GM23338 (cell line): ENCODE data around the gene SELENOT. TPM values are rescaled to one million over a fixed set of nuclear protein-coding genes. Genes with fewer than 3 reads are reported as not detected.

Source experiments
- ATAC-seq: fragments of 200-7000 bp; cut with Tn5 transposase; 3 replicates; pipeline ENCODE4 v1.9.1; 2020
- DNase-seq: peaks from one replicate; pipeline ENCODE4 v3.0.0-alpha.2; 2015; ENCODE audit warnings: low spot score
- H2AFZ ChIP-seq: fragments of 200-600 bp; sonication (generic); 2 replicates; pipeline ENCODE4 v1.8.0; 2016; ENCODE audit warnings: antibody characterized with exemption, mild to moderate bottlenecking, moderate library complexity
- H3F3A ChIP-seq: fragments of 200-600 bp; sonication (generic); replicated peaks from 2 replicates; pipeline ENCODE4 v1.8.0; 2017; ENCODE audit warnings: antibody characterized with exemption, mixed run types, low read depth
- H3K27ac ChIP-seq: fragments of 200-600 bp; sonication (generic); 2 replicates; pipeline ENCODE4 v1.6.1; 2016; ENCODE audit warnings: low read depth
- H3K27me3 ChIP-seq: fragments of 200-600 bp; sonication (generic); 2 replicates; pipeline ENCODE4 v1.8.0; 2016; ENCODE audit warnings: mild to moderate bottlenecking, mixed run types, moderate library complexity; ENCODE audit not compliant: insufficient read depth
- H3K36me3 ChIP-seq: fragments of 200-600 bp; sonication (generic); 2 replicates; pipeline ENCODE4 v1.8.0; 2016; ENCODE audit warnings: mild to moderate bottlenecking; ENCODE audit not compliant: insufficient read depth
- H3K4me1 ChIP-seq: fragments of 200-600 bp; sonication (generic); 2 replicates; pipeline ENCODE4 v1.8.0; 2016; ENCODE audit warnings: mild to moderate bottlenecking, moderate library complexity; ENCODE audit not compliant: insufficient read depth
- H3K4me2 ChIP-seq: fragments of 200-600 bp; sonication (generic); 2 replicates; pipeline ENCODE4 v1.7.1; 2017; ENCODE audit warnings: mixed run types
- H3K4me3 ChIP-seq: fragments of 200-600 bp; sonication (generic); 2 replicates; pipeline ENCODE4 v1.6.1; 2016; ENCODE audit warnings: mixed run types
- H3K79me2 ChIP-seq: fragments of 200-600 bp; sonication (generic); replicated peaks from 2 replicates; pipeline ENCODE4 v1.8.0; 2017; ENCODE audit warnings: mild to moderate bottlenecking; ENCODE audit not compliant: insufficient read depth
- H3K9me2 ChIP-seq: fragments of 200-600 bp; sonication (generic); 2 replicates; pipeline ENCODE4 v1.8.0; 2017; ENCODE audit not compliant: insufficient read depth
- H4K20me1 ChIP-seq: fragments of 200-600 bp; sonication (generic); replicated peaks from 2 replicates; pipeline ENCODE4 v1.8.0; 2017; ENCODE audit warnings: mild to moderate bottlenecking; ENCODE audit not compliant: insufficient read depth
- H3K27ac Mint-ChIP-seq: 2 replicates; pipeline ENCODE4 v1.8.0; 2020; ENCODE audit warnings: inconsistent platforms, mild to moderate bottlenecking, moderate library complexity, mixed read lengths
- H3K27me3 Mint-ChIP-seq: 3 replicates; pipeline ENCODE4 v1.8.0; 2022; ENCODE audit warnings: low read depth, mild to moderate bottlenecking, moderate library complexity, mixed read lengths, inconsistent platforms; ENCODE audit not compliant: insufficient read depth, poor library complexity
- H3K36me3 Mint-ChIP-seq: 3 replicates; pipeline ENCODE4 v1.8.0; 2021; ENCODE audit warnings: low read depth, mild to moderate bottlenecking, inconsistent platforms, moderate library complexity, mixed read lengths
- H3K4me1 Mint-ChIP-seq: 3 replicates; pipeline ENCODE4 v1.8.0; 2020; ENCODE audit warnings: mild to moderate bottlenecking, inconsistent platforms, mixed read lengths
- H3K4me3 Mint-ChIP-seq: 3 replicates; pipeline ENCODE4 v1.8.0; 2021; ENCODE audit warnings: moderate library complexity, mild to moderate bottlenecking, inconsistent platforms, mixed read lengths
- H3K9me3 Mint-ChIP-seq: 3 replicates; pipeline ENCODE4 v1.8.0; 2020; ENCODE audit warnings: moderate library complexity, mild to moderate bottlenecking, inconsistent platforms, mixed read lengths
- CREB1 ChIP-seq: fragments of 250-450 bp; sonication (Bioruptor Pico); IDR thresholded peaks from 2 replicates; pipeline ENCODE4 v1.5.0; 2020; ENCODE audit warnings: low read depth, mild to moderate bottlenecking, moderate library complexity
- ETS1 ChIP-seq: IDR thresholded peaks from 2 replicates; pipeline ENCODE4 v1.6.1; 2016; ENCODE audit warnings: antibody characterized with exemption
- EZH2 ChIP-seq: fragments of 200-600 bp; sonication (generic); IDR thresholded peaks from one replicate; pipeline ENCODE4 v1.8.0; 2017; ENCODE audit warnings: antibody characterized with exemption, mild to moderate bottlenecking, low read depth; ENCODE audit not compliant: unreplicated experiment
- EZH2phosphoT487 ChIP-seq: fragments of 200-600 bp; sonication (generic); IDR thresholded peaks from one replicate; pipeline ENCODE4 v1.8.1; 2018; ENCODE audit warnings: antibody characterized with exemption; ENCODE audit not compliant: unreplicated experiment
- NANOG ChIP-seq: IDR thresholded peaks from 2 replicates; pipeline ENCODE4 v1.6.1; 2016; ENCODE audit warnings: antibody characterized with exemption, borderline replicate concordance
- POLR2AphosphoS5 ChIP-seq: IDR thresholded peaks from 2 replicates; pipeline ENCODE4 v1.6.1; 2016; ENCODE audit warnings: antibody characterized with exemption, low read depth
- REST ChIP-seq: IDR thresholded peaks from one replicate; pipeline ENCODE4 v1.6.1; 2018; ENCODE audit warnings: antibody characterized with exemption; ENCODE audit not compliant: unreplicated experiment
- STAT1 ChIP-seq: IDR thresholded peaks from one replicate; pipeline ENCODE4 v1.6.1; 2016; ENCODE audit warnings: antibody characterized with exemption; ENCODE audit not compliant: unreplicated experiment
- ZNF114 ChIP-seq: fragments of 250-450 bp; sonication (Bioruptor Pico); IDR thresholded peaks from 2 replicates; pipeline ENCODE4 v1.5.0; 2020; ENCODE audit warnings: mild to moderate bottlenecking, moderate library complexity
- ZNF331 ChIP-seq: fragments of 250-450 bp; sonication (Bioruptor Pico); IDR thresholded peaks from 2 replicates; pipeline ENCODE4 v1.5.0; 2020; ENCODE audit warnings: low read depth, mild to moderate bottlenecking, moderate library complexity
- ZNF462 ChIP-seq: fragments of 250-450 bp; sonication (Bioruptor Pico); IDR thresholded peaks from 2 replicates; pipeline ENCODE4 v1.5.0; 2020; ENCODE audit warnings: mild to moderate bottlenecking, moderate library complexity
- polyA plus RNA-seq: library from polyadenylated mRNA; unstranded; fragments of >200 nt; fragmentation: Nextera tagmentation; extraction: Ambion mirVana; gene quantifications from 2 replicates; pipeline ENCODE4 v1.2.1, GENCODE V29; 2016
- total RNA-seq: library from RNA; depleted of rRNA; stranded (reverse); fragments of >200 nt; shearing (Covaris generic); gene quantifications from 2 replicates; pipeline ENCODE4 v1.2.3, GENCODE V29; 2014

Gene SELENOT
- total and polyA plus RNA-seq, 2 experiments from 2014 or later, result 56.1 to 61.3 TPM

GRCh38 chr3:150662410-150663200, 59.5 kb downstream of the SELENOT start (continued):
- no peak for TF ChIP-seq ZNF462
- no peak for TF ChIP-seq ZNF331 (CRISPR knock-in tag)
- no peak for TF ChIP-seq EZH2phosphoT487

- no peaks in the 10 kb centered on the region for H3K36me3 Mint-ChIP-seq
- Histone ChIP-seq H4K20me1 (no peaks in the 10 kb centered on the region), H3K4me1 (peaks cover 6% of the 10 kb centered on the region), H3F3A (no peaks in the 10 kb centered on the region), H3K4me2 (no peak overlapping the region), H3K27ac (no peak overlapping the region), H3K79me2 (no peaks in the 10 kb centered on the region), H3K4me3 (no peak overlapping the region), H3K27me3 (no peaks in the 10 kb centered on the region), H2AFZ (0 out of 2 replicates have a peak overlapping the region, but pooled peaks have one; percentile 66), H3K36me3 (no peaks in the 10 kb centered on the region), H3K9me2 (no peaks in the 10 kb centered on the region; the same call in 1 of the 2 replicates)
- H3K27me3 Mint-ChIP-seq, result no peaks in the 10 kb centered on the region
- no peak overlapping the region for H3K4me3 Mint-ChIP-seq
- ATAC-seq (no peak), DNase-seq (no peak)
- no peaks in the 10 kb centered on the region; the same call in 2 of the 3 replicates for H3K4me1 Mint-ChIP-seq
- H3K27ac Mint-ChIP-seq, result no peak overlapping the region
- no peaks in the 10 kb centered on the region for H3K9me3 Mint-ChIP-seq
- TF ChIP-seq ZNF114 (CRISPR knock-in tag) (no peak), STAT1 (no peak), CREB1 (no peak), POLR2AphosphoS5 (no peak), NANOG (no peak), REST (no peak), EZH2phosphoT487 (no peak), EZH2 (no peak), ETS1 (no peak)
These were observed 60.3 kb downstream of the SELENOT start for GRCh38 chr3:150663461-150663860.
